ENCODE results near the gene ELAC2. TPM values are rescaled to one million over a fixed set of nuclear protein-coding genes. Genes with fewer than 3 reads are reported as not detected.
A peak's percentile ranks its signal among the peaks of the same experiment; 100 is the strongest.

Gene ELAC2
- total RNA-seq, 1 donor from 2014 or later: 37.1 TPM

GRCh38 chr17:13024526-13025257 is 6.9 kb upstream of the ELAC2 start:
- H3K4me1 ChIP-seq (ENCODE audit: control insufficient read depth in 3 of 3, insufficient read depth in 3 of 3, low read length in 3 of 3): peaks cover 0 to 3% (median 0%) of the 10 kb centered on the region in 3 donors
- peaks cover 2 to 10% (median 7%) of the 10 kb centered on the region in 3 donors for H3K27me3 ChIP-seq (ENCODE audit: control insufficient read depth in 3 of 3, insufficient read depth in 3 of 3, low read length in 3 of 3)
- peak overlapping the region in 1 of 3 donors; percentile 40 for H3K9ac ChIP-seq (ENCODE audit: low read depth in 1 of 3, low read length in 3 of 3)
- H3K9me3 ChIP-seq (ENCODE audit: control insufficient read depth in 3 of 3, low read length in 3 of 3): no peaks in the 10 kb centered on the region
- peak overlapping the region in 2 of 3 donors; percentile 6 to 21 for H3K4me3 ChIP-seq (ENCODE audit: low read length in 3 of 3)
- H3K36me3 ChIP-seq (ENCODE audit: control insufficient read depth in 3 of 3, insufficient read depth in 3 of 3, low read length in 3 of 3): no peaks in the 10 kb centered on the region
- no peak overlapping the region for H3K27ac ChIP-seq (ENCODE audit: low read depth, low read length)

DNA sequence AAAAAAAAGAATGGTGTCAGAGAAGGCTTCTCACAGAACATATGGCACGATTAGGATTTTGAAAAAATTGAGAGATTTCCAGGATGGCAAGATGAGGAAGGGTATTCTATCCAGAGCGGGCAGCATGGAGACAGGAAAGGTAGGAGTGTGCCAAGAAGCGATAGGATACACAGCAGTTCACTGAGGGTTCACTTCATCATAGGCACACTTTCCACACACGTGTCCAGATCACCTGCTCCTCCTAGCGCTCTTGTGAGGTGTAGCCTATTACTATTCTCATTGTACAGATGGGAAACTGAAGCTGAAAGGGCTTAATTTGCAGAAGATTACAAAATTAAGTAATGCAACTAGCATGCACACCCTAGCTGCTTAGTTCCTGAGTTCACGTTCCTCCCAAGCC is 6.2 kb upstream of the ELAC2 start:
- Histone ChIP-seq H3K36me3 (ENCODE audit: control insufficient read depth in 3 of 3, insufficient read depth in 3 of 3, low read length in 3 of 3) (no peaks in the 10 kb centered on the region), H3K4me3 (ENCODE audit: low read length in 3 of 3) (no peak overlapping the region), H3K27ac (ENCODE audit: low read depth, low read length) (no peak overlapping the region), H3K27me3 (ENCODE audit: control insufficient read depth in 3 of 3, insufficient read depth in 3 of 3, low read length in 3 of 3) (peaks cover 2 to 10% (median 7%) of the 10 kb centered on the region in 3 donors), H3K9me3 (ENCODE audit: control insufficient read depth in 3 of 3, low read length in 3 of 3) (no peaks in the 10 kb centered on the region), H3K9ac (ENCODE audit: low read depth in 1 of 3, low read length in 3 of 3) (no peak overlapping the region), H3K4me1 (ENCODE audit: control insufficient read depth in 3 of 3, insufficient read depth in 3 of 3, low read length in 3 of 3) (peaks cover 0 to 3% (median 0%) of the 10 kb centered on the region in 3 donors)

- Histone ChIP-seq H3K27me3 (ENCODE audit: control insufficient read depth in 3 of 3, insufficient read depth in 3 of 3, low read length in 3 of 3) (no peaks in the 10 kb centered on the region), H3K36me3 (ENCODE audit: control insufficient read depth in 3 of 3, insufficient read depth in 3 of 3, low read length in 3 of 3) (peaks cover 39 to 42% (median 40%) of the 10 kb centered on the region in 3 donors), H3K27ac (ENCODE audit: low read depth, low read length) (peak overlapping the region; percentile 51), H3K9me3 (ENCODE audit: control insufficient read depth in 3 of 3, low read length in 3 of 3) (no peaks in the 10 kb centered on the region), H3K4me1 (ENCODE audit: control insufficient read depth in 3 of 3, insufficient read depth in 3 of 3, low read length in 3 of 3) (peaks cover 8 to 13% (median 11%) of the 10 kb centered on the region in 3 donors), H3K4me3 (ENCODE audit: low read length in 3 of 3) (peak overlapping the region; percentile 87 to 93 (median 89)), H3K9ac (ENCODE audit: low read depth in 1 of 3, low read length in 3 of 3) (peak overlapping the region; percentile 81 to 92 (median 90))
These were observed 759 bp downstream of the ELAC2 start for GRCh38 chr17:13016881-13017654.

- no peaks in the 10 kb centered on the region for H3K27me3 ChIP-seq (ENCODE audit: control insufficient read depth in 3 of 3, insufficient read depth in 3 of 3, low read length in 3 of 3)
- no peak overlapping the region for H3K9ac ChIP-seq (ENCODE audit: low read depth in 1 of 3, low read length in 3 of 3)
- peaks cover 53 to 63% (median 55%) of the 10 kb centered on the region in 3 donors for H3K36me3 ChIP-seq (ENCODE audit: control insufficient read depth in 3 of 3, insufficient read depth in 3 of 3, low read length in 3 of 3)
- H3K27ac ChIP-seq (ENCODE audit: low read depth, low read length): no peak overlapping the region
- peaks cover 8 to 13% (median 11%) of the 10 kb centered on the region in 3 donors for H3K4me1 ChIP-seq (ENCODE audit: control insufficient read depth in 3 of 3, insufficient read depth in 3 of 3, low read length in 3 of 3)
- no peaks in the 10 kb centered on the region for H3K9me3 ChIP-seq (ENCODE audit: control insufficient read depth in 3 of 3, low read length in 3 of 3)
- H3K4me3 ChIP-seq (ENCODE audit: low read length in 3 of 3): no peak overlapping the region
These were observed 3.0 kb downstream of the ELAC2 start for GRCh38 chr17:13014801-13015200.

DNA sequence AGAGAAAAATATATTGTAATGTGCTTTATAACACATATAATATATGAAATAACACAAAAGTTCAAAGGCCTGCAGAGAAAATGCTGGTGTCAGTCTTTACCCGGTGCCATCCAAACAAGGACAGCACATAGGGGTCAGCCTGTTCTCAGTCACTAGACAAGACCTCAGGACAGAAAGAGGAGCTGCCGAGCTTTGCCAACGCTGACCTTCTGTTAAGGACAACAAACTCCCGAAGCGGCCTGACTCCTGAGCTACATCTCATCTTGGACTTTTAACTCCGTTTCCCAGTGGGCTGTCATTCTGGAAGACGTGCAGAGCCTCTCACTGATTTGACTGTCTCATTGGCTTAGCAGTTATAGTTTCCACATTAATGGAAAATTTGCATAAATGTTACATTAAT is 6.9 kb downstream of the ELAC2 start:
- Histone ChIP-seq H3K4me3 (ENCODE audit: low read length in 3 of 3) (no peak overlapping the region), H3K4me1 (ENCODE audit: control insufficient read depth in 3 of 3, insufficient read depth in 3 of 3, low read length in 3 of 3) (peaks cover 0 to 2% (median 1%) of the 10 kb centered on the region in 3 donors), H3K9ac (ENCODE audit: low read depth in 1 of 3, low read length in 3 of 3) (no peak overlapping the region), H3K9me3 (ENCODE audit: control insufficient read depth in 3 of 3, low read length in 3 of 3) (no peaks in the 10 kb centered on the region), H3K27ac (ENCODE audit: low read depth, low read length) (no peak overlapping the region), H3K36me3 (ENCODE audit: control insufficient read depth in 3 of 3, insufficient read depth in 3 of 3, low read length in 3 of 3) (peaks cover 52 to 76% (median 66%) of the 10 kb centered on the region in 3 donors), H3K27me3 (ENCODE audit: control insufficient read depth in 3 of 3, insufficient read depth in 3 of 3, low read length in 3 of 3) (no peaks in the 10 kb centered on the region)

- Histone ChIP-seq H3K4me1 (ENCODE audit: control insufficient read depth in 3 of 3, insufficient read depth in 3 of 3, low read length in 3 of 3) (peaks cover 0 to 7% (median 5%) of the 10 kb centered on the region in 3 donors), H3K9me3 (ENCODE audit: control insufficient read depth in 3 of 3, low read length in 3 of 3) (no peaks in the 10 kb centered on the region), H3K27me3 (ENCODE audit: control insufficient read depth in 3 of 3, insufficient read depth in 3 of 3, low read length in 3 of 3) (no peaks in the 10 kb centered on the region), H3K4me3 (ENCODE audit: low read length in 3 of 3) (no peak overlapping the region), H3K9ac (ENCODE audit: low read depth in 1 of 3, low read length in 3 of 3) (no peak overlapping the region), H3K36me3 (ENCODE audit: control insufficient read depth in 3 of 3, insufficient read depth in 3 of 3, low read length in 3 of 3) (peaks cover 47 to 68% (median 67%) of the 10 kb centered on the region in 3 donors), H3K27ac (ENCODE audit: low read depth, low read length) (no peak overlapping the region)
These were observed 9.4 kb downstream of the ELAC2 start for GRCh38 chr17:13008461-13008860.

DNA sequence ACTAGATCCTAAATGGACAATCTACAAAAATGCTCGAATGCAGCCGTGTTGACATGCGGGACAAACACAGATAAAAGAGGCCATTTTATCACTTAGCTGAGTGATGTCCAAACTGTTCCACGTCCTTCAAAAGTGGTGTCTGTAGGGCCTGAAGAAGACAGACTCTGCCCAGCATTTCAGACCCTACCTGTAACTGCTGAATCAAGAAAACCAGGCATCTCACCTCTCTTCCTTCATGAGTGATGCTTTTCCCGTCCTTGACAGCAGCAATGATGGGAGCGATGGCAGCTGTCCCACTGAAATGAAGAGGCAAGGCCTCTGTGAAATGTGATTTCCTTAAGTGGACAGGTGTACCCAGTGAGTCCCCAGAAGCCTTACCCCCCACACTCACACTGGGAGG is 12.3 kb downstream of the ELAC2 start:
- H3K27ac ChIP-seq (ENCODE audit: low read depth, low read length): no peak overlapping the region
- H3K9me3 ChIP-seq (ENCODE audit: control insufficient read depth in 3 of 3, low read length in 3 of 3): no peaks in the 10 kb centered on the region
- peaks cover 49 to 68% (median 60%) of the 10 kb centered on the region in 3 donors for H3K36me3 ChIP-seq (ENCODE audit: control insufficient read depth in 3 of 3, insufficient read depth in 3 of 3, low read length in 3 of 3)
- peaks cover 0 to 13% (median 8%) of the 10 kb centered on the region in 3 donors for H3K4me1 ChIP-seq (ENCODE audit: control insufficient read depth in 3 of 3, insufficient read depth in 3 of 3, low read length in 3 of 3)
- H3K27me3 ChIP-seq (ENCODE audit: control insufficient read depth in 3 of 3, insufficient read depth in 3 of 3, low read length in 3 of 3): no peaks in the 10 kb centered on the region
- H3K9ac ChIP-seq (ENCODE audit: low read depth in 1 of 3, low read length in 3 of 3): no peak overlapping the region
- H3K4me3 ChIP-seq (ENCODE audit: low read length in 3 of 3): no peak overlapping the region

GRCh38 chr17:13004336-13004735 is 13.5 kb downstream of the ELAC2 start:
- Histone ChIP-seq H3K9me3 (ENCODE audit: control insufficient read depth in 3 of 3, low read length in 3 of 3) (no peaks in the 10 kb centered on the region), H3K27me3 (ENCODE audit: control insufficient read depth in 3 of 3, insufficient read depth in 3 of 3, low read length in 3 of 3) (no peaks in the 10 kb centered on the region), H3K4me3 (ENCODE audit: low read length in 3 of 3) (no peak overlapping the region), H3K27ac (ENCODE audit: low read depth, low read length) (no peak overlapping the region), H3K36me3 (ENCODE audit: control insufficient read depth in 3 of 3, insufficient read depth in 3 of 3, low read length in 3 of 3) (peaks cover 54 to 74% (median 62%) of the 10 kb centered on the region in 3 donors), H3K4me1 (ENCODE audit: control insufficient read depth in 3 of 3, insufficient read depth in 3 of 3, low read length in 3 of 3) (peaks cover 0 to 13% (median 8%) of the 10 kb centered on the region in 3 donors), H3K9ac (ENCODE audit: low read depth in 1 of 3, low read length in 3 of 3) (no peak overlapping the region)

- Histone ChIP-seq H3K27me3 (ENCODE audit: control insufficient read depth in 3 of 3, insufficient read depth in 3 of 3, low read length in 3 of 3) (no peaks in the 10 kb centered on the region), H3K36me3 (ENCODE audit: control insufficient read depth in 3 of 3, insufficient read depth in 3 of 3, low read length in 3 of 3) (peaks cover 58 to 78% (median 64%) of the 10 kb centered on the region in 3 donors), H3K4me1 (ENCODE audit: control insufficient read depth in 3 of 3, insufficient read depth in 3 of 3, low read length in 3 of 3) (peaks cover 0 to 13% (median 8%) of the 10 kb centered on the region in 3 donors), H3K9me3 (ENCODE audit: control insufficient read depth in 3 of 3, low read length in 3 of 3) (no peaks in the 10 kb centered on the region), H3K27ac (ENCODE audit: low read depth, low read length) (peak overlapping the region; percentile 43), H3K9ac (ENCODE audit: low read depth in 1 of 3, low read length in 3 of 3) (no peak overlapping the region), H3K4me3 (ENCODE audit: low read length in 3 of 3) (no peak overlapping the region)
These were observed 13.9 kb downstream of the ELAC2 start for GRCh38 chr17:13003927-13004326.

GRCh38 chr17:13003454-13003851 is 14.4 kb downstream of the ELAC2 start:
- peak overlapping the region in 1 of 3 donors; percentile 7 for H3K9ac ChIP-seq (ENCODE audit: low read depth in 1 of 3, low read length in 3 of 3)
- H3K4me1 ChIP-seq (ENCODE audit: control insufficient read depth in 3 of 3, insufficient read depth in 3 of 3, low read length in 3 of 3): peaks cover 0 to 13% (median 8%) of the 10 kb centered on the region in 3 donors
- peaks cover 62 to 79% (median 65%) of the 10 kb centered on the region in 3 donors for H3K36me3 ChIP-seq (ENCODE audit: control insufficient read depth in 3 of 3, insufficient read depth in 3 of 3, low read length in 3 of 3)
- H3K27me3 ChIP-seq (ENCODE audit: control insufficient read depth in 3 of 3, insufficient read depth in 3 of 3, low read length in 3 of 3): no peaks in the 10 kb centered on the region
- no peak overlapping the region for H3K4me3 ChIP-seq (ENCODE audit: low read length in 3 of 3)
- peak overlapping the region; percentile 43 for H3K27ac ChIP-seq (ENCODE audit: low read depth, low read length)
- no peaks in the 10 kb centered on the region for H3K9me3 ChIP-seq (ENCODE audit: control insufficient read depth in 3 of 3, low read length in 3 of 3)
